HG02610 (cell line): ENCODE data around the gene KRTAP10-1.

Source experiments
- ATAC-seq: cut with Tn5 transposase; IDR thresholded peaks from one replicate; pipeline ENCODE4 v1.9.1; 2021; ENCODE audit warnings: mild to moderate bottlenecking, moderate library complexity; ENCODE audit not compliant: unreplicated experiment

KRTAP10-1 gene

GRCh38 chr21:44519346-44520325, 20.4 kb downstream of the KRTAP10-1 start:
- ATAC-seq, result no peak

DNA sequence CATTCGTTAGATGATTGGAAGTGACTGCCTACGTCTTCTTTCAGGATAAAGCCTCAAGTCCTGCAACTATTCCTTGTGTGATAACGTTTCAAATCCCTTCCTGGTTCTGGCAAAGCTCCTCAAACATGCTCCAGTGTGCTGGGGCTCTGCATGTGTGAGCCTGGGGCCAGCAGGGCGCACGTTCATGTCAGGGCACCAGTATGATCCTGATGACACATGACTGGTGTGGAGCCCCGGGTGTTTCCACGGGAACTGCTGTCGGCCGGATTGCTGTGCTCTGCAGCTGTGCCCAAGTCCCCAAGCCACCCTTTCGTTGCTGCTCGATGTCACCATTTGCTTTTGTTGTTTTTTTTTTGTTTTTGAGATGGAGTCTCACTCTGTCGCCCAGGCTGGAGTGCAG, 21.3 kb downstream of the KRTAP10-1 start:
- no peak for ATAC-seq

DNA sequence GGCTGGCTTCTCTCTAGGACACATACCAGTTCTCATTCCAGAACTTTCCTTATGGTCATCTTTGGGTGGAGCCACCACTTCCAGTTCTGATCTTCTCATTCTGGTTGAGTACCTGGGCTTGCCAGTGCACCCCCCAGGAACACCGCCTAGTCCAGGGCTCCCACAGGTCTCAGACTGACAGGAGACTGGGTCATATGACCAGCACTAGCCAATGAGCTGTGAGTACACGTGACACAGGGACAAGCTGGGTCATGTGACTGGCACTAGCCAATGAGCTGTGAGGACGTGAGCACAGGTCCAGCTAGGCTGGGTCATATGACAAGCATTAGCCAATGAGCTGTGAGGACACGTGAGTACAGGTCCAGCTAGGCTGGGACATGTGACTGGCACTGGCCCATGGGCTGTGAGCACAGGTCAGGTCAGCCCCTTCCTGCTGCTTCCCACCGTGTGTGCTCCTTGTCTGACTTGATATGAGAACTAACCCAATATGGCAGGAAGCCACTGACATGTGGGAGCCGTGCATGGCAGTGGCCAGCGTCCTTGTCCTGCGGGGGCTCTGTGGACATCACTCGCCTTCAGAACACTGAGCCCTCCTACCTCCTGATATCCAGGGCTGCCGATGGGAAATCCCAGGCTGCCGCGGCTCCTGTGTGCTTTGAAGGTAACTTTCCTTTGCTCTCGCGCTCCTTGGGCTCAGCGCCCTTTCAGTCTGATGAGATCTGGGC, 22.7 kb downstream of the KRTAP10-1 start:
- no peak for ATAC-seq

- ATAC-seq, result no peak
Observed at GRCh38 chr21:44516828-44517174, 23.2 kb downstream of the KRTAP10-1 start.

- no peak for ATAC-seq
Observed at GRCh38 chr21:44516342-44516741, 23.7 kb downstream of the KRTAP10-1 start.

DNA sequence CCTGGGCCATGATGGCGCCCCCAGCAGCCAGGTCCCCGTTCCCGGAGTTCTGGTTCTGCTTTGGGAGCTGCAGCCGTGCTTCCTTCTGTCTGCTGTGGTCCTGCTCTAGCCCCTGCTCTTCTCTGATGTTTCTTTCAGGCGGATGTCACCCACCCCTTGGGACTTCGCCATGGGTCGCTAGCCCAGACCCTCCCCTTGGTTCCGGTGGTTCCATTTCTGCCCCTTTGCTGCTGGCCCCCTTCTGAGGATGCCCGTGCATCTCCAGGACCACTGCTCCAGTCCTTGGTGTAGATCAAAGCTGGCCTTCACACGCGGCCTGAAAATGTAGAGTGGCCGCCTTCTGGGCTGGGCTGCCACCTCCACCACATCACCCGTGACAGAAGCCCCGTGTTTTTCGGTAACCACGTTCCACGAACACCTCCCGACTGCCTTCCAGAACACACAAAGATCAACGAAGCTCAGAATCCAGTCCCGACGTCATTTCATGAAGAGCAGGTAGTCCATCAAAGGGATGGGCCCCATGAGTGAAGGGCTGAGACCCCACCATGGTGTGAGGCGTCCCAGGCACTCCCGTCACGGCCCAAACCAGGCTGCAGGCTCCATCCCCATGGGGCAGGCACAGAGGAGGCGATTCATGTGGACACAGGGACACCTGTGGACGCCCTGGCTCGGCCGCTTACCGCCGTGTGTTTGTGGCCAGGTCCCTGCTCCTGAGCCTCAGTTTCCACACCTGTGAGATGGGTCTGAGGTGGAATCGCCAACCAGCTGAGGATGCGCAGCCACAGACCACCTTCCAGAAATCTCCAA, 24.4 kb downstream of the KRTAP10-1 start:
- no peak for ATAC-seq

GRCh38 chr21:44514746-44515358, 25.1 kb downstream of the KRTAP10-1 start:
- ATAC-seq, result no peak

- no peak for ATAC-seq
Observed at GRCh38 chr21:44514218-44514520, 25.8 kb downstream of the KRTAP10-1 start.

DNA sequence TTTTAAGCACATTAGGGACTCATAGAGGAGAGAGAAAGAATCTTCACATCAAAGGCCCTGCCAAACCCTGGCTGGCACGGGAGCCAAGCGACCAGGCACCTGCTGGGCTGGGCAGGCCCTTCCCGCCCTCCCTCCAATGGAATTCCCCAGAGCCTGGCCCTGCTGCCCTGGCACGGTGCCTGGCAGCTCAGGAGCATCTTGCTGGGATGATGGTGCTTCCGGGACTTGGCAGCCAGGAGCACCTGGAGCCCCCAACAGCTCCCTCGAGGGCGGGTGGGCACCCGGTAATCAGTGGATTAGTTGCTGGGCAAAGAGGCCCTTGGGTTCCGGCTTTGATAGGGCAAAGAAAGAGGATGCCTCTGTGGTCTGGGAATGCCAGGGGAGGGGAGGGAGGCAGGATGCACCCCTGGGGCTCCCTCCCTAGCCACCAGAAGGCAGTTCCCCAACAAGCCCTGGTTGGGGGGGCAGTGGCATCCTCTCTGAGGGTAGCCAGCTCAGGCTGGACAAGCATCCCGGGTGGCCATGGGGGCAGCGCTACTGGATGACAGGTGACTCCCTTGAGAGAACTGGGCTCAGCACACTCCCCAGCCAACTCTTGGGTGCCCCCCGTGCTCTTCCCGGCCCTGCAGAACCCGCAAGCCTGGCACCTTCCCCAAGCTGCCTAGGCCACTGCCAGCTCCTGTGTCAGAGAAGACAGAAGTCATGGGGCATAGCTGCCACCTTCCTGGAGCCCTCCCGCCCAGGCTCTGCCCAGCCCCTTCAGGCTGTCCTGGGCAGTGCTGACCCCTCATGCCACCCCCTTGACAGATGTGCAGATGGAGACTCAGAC, 26.4 kb downstream of the KRTAP10-1 start:
- ATAC-seq, result no peak

GRCh38 chr21:44512496-44513388, 27.3 kb downstream of the KRTAP10-1 start:
- no peak for ATAC-seq

GRCh38 chr21:44511938-44512275, 28.1 kb downstream of the KRTAP10-1 start:
- ATAC-seq, result no peak

GRCh38 chr21:44511219-44511937, 28.6 kb downstream of the KRTAP10-1 start:
- ATAC-seq, result no peak

- ATAC-seq, result no peak
Observed at GRCh38 chr21:44510508-44511218, 29.3 kb downstream of the KRTAP10-1 start.

GRCh38 chr21:44510109-44510507, 29.9 kb downstream of the KRTAP10-1 start:
- ATAC-seq, result no peak

DNA sequence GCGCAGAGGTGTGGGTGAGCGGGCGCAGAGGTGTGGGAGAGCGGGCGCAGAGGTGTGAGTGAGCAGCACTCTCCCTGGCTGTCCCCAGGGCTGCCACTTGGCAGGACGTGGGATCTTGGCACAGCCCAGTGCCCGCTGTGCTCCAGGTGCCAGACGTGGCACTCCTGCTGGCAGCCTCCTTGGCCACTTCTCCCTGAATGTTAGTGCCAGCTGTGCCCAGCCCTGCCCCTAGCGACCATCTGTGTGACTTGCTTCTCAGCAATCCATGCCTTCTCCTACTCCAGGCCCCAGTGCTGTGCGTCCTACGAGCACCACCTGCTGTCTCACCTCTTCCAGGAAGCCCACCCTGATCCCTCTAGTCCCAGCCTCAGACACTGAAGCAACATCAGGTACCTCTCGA, 30.5 kb downstream of the KRTAP10-1 start:
- no peak for ATAC-seq

DNA sequence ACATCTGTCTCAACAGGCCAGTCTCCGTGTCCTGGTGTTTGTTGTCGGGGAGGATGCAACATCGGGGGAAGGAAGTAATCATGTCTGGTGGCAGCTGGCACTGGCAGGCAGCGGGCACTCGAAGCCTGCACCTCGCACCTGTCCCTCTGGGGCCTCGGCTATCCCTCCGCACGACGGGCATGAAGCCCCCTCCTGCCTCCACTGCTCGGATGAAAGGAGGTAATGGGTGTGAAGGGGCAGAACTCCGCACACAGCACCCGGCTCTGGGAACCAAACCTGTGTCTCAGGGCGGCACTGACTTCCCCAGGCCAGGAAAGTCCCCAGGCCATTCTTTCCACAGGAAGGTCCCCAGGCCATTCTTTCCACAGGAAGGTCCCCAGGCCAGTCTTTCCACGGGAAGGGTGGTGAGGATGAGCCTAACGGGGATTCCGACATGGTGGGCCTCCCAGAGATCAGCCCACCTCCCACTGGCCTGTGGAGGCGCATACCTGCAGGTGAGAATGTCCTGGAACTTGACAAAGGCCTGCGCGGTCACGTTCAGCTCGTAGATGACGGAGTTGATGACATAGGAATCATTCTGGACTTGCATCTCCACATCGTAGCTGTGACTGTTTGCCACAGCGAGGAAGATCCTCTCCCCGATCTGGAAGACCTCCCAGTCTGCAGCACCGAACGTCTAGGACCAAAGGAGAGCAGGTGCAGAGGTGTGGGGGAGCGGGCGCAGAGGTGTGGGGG, 31.1 kb downstream of the KRTAP10-1 start:
- no peak for ATAC-seq

- ATAC-seq, result no peak
Observed at GRCh38 chr21:44508426-44508710, 31.6 kb downstream of the KRTAP10-1 start.
